Ascending aorta (tissue), 2 donors: ENCODE measurements around the gene LRRC39. TPM values are rescaled to one million over a fixed set of nuclear protein-coding genes. Genes with fewer than 3 reads are reported as not detected.

ENCODE experiments used
- DNase-seq, 2 donors: peaks; one replicate each; pipeline ENCODE4 v3.0.0-alpha.2; 2019; ENCODE audit warnings: low spot score in 2 of 2
- H3K27ac ChIP-seq, 2 donors: fragments of 200-600 bp; sonication (generic); one replicate each; pipeline ENCODE4 v1.5.1; 2016 to 2017; ENCODE audit warnings: mild to moderate bottlenecking in 1 of 2
- H3K27me3 ChIP-seq: fragments of 200-600 bp; sonication (generic); one replicate; pipeline ENCODE4 v1.5.1; 2017
- H3K36me3 ChIP-seq, 2 donors: fragments of 200-600 bp; sonication (generic); one replicate each; pipeline ENCODE4 v1.5.1; 2016
- H3K4me1 ChIP-seq, 2 donors: fragments of 200-600 bp; sonication (generic); one replicate each; pipeline ENCODE4 v1.5.1; 2016 to 2017; ENCODE audit warnings: mild to moderate bottlenecking in 1 of 2
- H3K4me3 ChIP-seq, 2 donors: fragments of 200-600 bp; sonication (generic); one replicate each; pipeline ENCODE4 v1.5.1; 2016 to 2017; ENCODE audit warnings: mild to moderate bottlenecking in 1 of 2
- H3K9me3 ChIP-seq, 2 donors: fragments of 200-600 bp; sonication (generic); one replicate each; pipeline ENCODE4 v1.5.1; 2016
- CTCF ChIP-seq, 3 experiments: fragments of 200-600 bp in 2 of 3; fragments of 450-650 bp in 1 of 3; sonication (generic) in 2 of 3; IDR thresholded peaks; one replicate each; pipeline ENCODE4 v1.5.1; 2016 to 2019; ENCODE audit warnings: antibody characterized with exemption in 3 of 3, mild to moderate bottlenecking in 1 of 3, moderate library complexity in 1 of 3
- intact Hi-C: fragments of 100-400 bp; cut with DNase I; formaldehyde crosslinking; loops from one replicate; pipeline ENCODE4 v1.15.1; 2023
- total RNA-seq: library from RNA; depleted of rRNA; stranded (reverse); fragments of >200 nt; gene quantifications from one replicate; pipeline ENCODE4 v1.1.0, GENCODE V29; 2016

LRRC39 gene
- total RNA-seq, 1 donor from 2014 or later = not detected

GRCh38 chr1:100146958-100147357, 31.1 kb downstream of the LRRC39 start:
- no peaks in the 10 kb centered on the region for H3K9me3 ChIP-seq
- no peak overlapping the region for H3K4me3 ChIP-seq
- H3K27ac ChIP-seq = no peak overlapping the region
- no peak for DNase-seq
- intact Hi-C loops = no loop called here
- peaks cover 45 to 62% of the 10 kb centered on the region in 2 donors for H3K36me3 ChIP-seq
- no peaks in the 10 kb centered on the region for H3K4me1 ChIP-seq
- no peaks in the 10 kb centered on the region for H3K27me3 ChIP-seq
- no peak for TF ChIP-seq CTCF (IDR thresholded peaks at IDR 0.05)

- intact Hi-C loops = no loop called here
Measured at GRCh38 chr1:100145116-100145515, 32.9 kb downstream of the LRRC39 start.

GRCh38 chr1:100142343-100142742, 35.7 kb downstream of the LRRC39 start:
- intact Hi-C loops = no loop called here
- Histone ChIP-seq H3K4me3 (no peak overlapping the region), H3K9me3 (no peaks in the 10 kb centered on the region), H3K27me3 (no peaks in the 10 kb centered on the region), H3K4me1 (no peaks in the 10 kb centered on the region), H3K27ac (no peak overlapping the region), H3K36me3 (peaks cover 74 to 94% of the 10 kb centered on the region in 2 donors)
- no peak for TF ChIP-seq CTCF (IDR thresholded peaks at IDR 0.05)
- DNase-seq = no peak

More at GRCh38 chr1:100145116-100145515, 32.9 kb downstream of the LRRC39 start:
- no peak for TF ChIP-seq CTCF (IDR thresholded peaks at IDR 0.05)
- no peak for DNase-seq
- Histone ChIP-seq H3K27ac (no peak overlapping the region), H3K4me1 (no peaks in the 10 kb centered on the region), H3K9me3 (no peaks in the 10 kb centered on the region), H3K27me3 (no peaks in the 10 kb centered on the region), H3K4me3 (no peak overlapping the region), H3K36me3 (peaks cover 56 to 80% of the 10 kb centered on the region in 2 donors)

GRCh38 chr1:100141192-100141591, 36.9 kb downstream of the LRRC39 start:
- no peak for DNase-seq
- Histone ChIP-seq H3K4me3 (no peak overlapping the region), H3K27ac (no peak overlapping the region), H3K27me3 (no peaks in the 10 kb centered on the region), H3K9me3 (no peaks in the 10 kb centered on the region), H3K4me1 (no peaks in the 10 kb centered on the region), H3K36me3 (peaks cover 75 to 93% of the 10 kb centered on the region in 2 donors)
- intact Hi-C loops = no loop called here
- no peak for TF ChIP-seq CTCF (IDR thresholded peaks at IDR 0.05)

- H3K36me3 ChIP-seq = peaks cover 43 to 60% of the 10 kb centered on the region in 2 donors
- no peak overlapping the region for H3K4me3 ChIP-seq
- no peak overlapping the region for H3K27ac ChIP-seq
- H3K9me3 ChIP-seq = no peaks in the 10 kb centered on the region
- intact Hi-C loops = loop anchor here (2.0 kb wide), 1 partner anchor 19 kb away; no protein-coding TSS in a partner anchor
- no peaks in the 10 kb centered on the region for H3K27me3 ChIP-seq
- no peak for DNase-seq
- TF ChIP-seq CTCF (IDR thresholded peaks at IDR 0.05) = no peak
- peaks cover 0 to 12% of the 10 kb centered on the region in 2 donors for H3K4me1 ChIP-seq
Measured at GRCh38 chr1:100137602-100138001, 40.5 kb downstream of the LRRC39 start.

- TF ChIP-seq CTCF (IDR thresholded peaks at IDR 0.05) = no peak
- intact Hi-C loops = loop anchor here (5.0 kb wide), 3 partner anchors 112 to 283 kb away; partner anchors contain the start of genes AGL, DBT and SLC35A3
- no peak overlapping the region for H3K4me3 ChIP-seq
- H3K27me3 ChIP-seq = no peaks in the 10 kb centered on the region
- DNase-seq = no peak
- no peaks in the 10 kb centered on the region for H3K9me3 ChIP-seq
- peaks cover 23 to 33% of the 10 kb centered on the region in 2 donors for H3K36me3 ChIP-seq
- peaks cover 0 to 12% of the 10 kb centered on the region in 2 donors for H3K4me1 ChIP-seq
- H3K27ac ChIP-seq = no peak overlapping the region
Measured at GRCh38 chr1:100134872-100135271, 43.2 kb downstream of the LRRC39 start.
